Spleen (tissue), 7 donors: ENCODE measurements around the gene USP49.

ENCODE experiments used
- POLR2A ChIP-seq, 3 donors: fragments of 450-650 bp; IDR thresholded peaks; one replicate each; pipeline ENCODE4 v1.5.1; 2017; ENCODE audit warnings: antibody characterized with exemption in 3 of 3, mild to moderate bottlenecking in 1 of 3
- POLR2AphosphoS5 ChIP-seq, 3 donors: sonication (generic); formaldehyde crosslinking; IDR thresholded peaks; one replicate each; pipeline ENCODE4 v1.5.1; 2017; ENCODE audit warnings: antibody characterized with exemption in 3 of 3
- TF ChIP-seq, protein P1 (sequence below), 11 experiments: fragments of 200-600 bp in 7 of 11; fragments of 450-650 bp in 4 of 11; sonication (generic) in 4 of 11; IDR thresholded peaks in 8 of 11; conservative IDR thresholded peaks in 3 of 11; 1 replicate in 7 of 11; 2 replicates in 4 of 11; pipeline versions ENCODE4 v1.4.0 to v1.8.0; 2016 to 2021; ENCODE audit warnings: antibody characterized with exemption in 11 of 11, inconsistent platforms in 4 of 11, mild to moderate bottlenecking in 1 of 11
- donor health status: DM: no; HTN: no; CAD: no; lungs with moderate emphysema.
- donor health status: DM: no; HTN: no; CAD: no.
- donor health status: DM: no; HTN: no; CAD: no.

- TF ChIP-seq, protein P1, sequence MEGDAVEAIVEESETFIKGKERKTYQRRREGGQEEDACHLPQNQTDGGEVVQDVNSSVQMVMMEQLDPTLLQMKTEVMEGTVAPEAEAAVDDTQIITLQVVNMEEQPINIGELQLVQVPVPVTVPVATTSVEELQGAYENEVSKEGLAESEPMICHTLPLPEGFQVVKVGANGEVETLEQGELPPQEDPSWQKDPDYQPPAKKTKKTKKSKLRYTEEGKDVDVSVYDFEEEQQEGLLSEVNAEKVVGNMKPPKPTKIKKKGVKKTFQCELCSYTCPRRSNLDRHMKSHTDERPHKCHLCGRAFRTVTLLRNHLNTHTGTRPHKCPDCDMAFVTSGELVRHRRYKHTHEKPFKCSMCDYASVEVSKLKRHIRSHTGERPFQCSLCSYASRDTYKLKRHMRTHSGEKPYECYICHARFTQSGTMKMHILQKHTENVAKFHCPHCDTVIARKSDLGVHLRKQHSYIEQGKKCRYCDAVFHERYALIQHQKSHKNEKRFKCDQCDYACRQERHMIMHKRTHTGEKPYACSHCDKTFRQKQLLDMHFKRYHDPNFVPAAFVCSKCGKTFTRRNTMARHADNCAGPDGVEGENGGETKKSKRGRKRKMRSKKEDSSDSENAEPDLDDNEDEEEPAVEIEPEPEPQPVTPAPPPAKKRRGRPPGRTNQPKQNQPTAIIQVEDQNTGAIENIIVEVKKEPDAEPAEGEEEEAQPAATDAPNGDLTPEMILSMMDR (IDR thresholded peaks at IDR 0.05 in 8 of 11, conservative IDR thresholded peaks at IDR 0.05 in 3 of 11) = no peak
- no peak for TF ChIP-seq POLR2A (IDR thresholded peaks at IDR 0.05)
- TF ChIP-seq POLR2AphosphoS5 (IDR thresholded peaks at IDR 0.05) = no peak
Observed at GRCh38 chr6:41909727-41910126, 14.6 kb upstream of the USP49 start.
